AG04450 (cell line): ENCODE data around the gene VASH2. TPM values are rescaled to one million over a fixed set of nuclear protein-coding genes. Genes with fewer than 3 reads are reported as not detected.
A peak's percentile ranks its signal among the peaks of the same experiment; 100 is the strongest.

ENCODE experiments used
- CTCF ChIA-PET: fragments of 300-600, 350-600 bp; formaldehyde crosslinking; extraction: SDS; loops from one replicate; lab custom pipeline; 2022; ENCODE audit warnings: antibody characterized with exemption, inconsistent platforms; lab: Charles Lee
- POLR2A ChIA-PET: fragments of 350-600 bp; formaldehyde crosslinking; extraction: SDS; loops from one replicate; lab custom pipeline; 2021; ENCODE audit warnings: antibody characterized with exemption, inconsistent platforms; lab: Yijun Ruan, JAX
- DNase-seq: peaks from one replicate; pipeline ENCODE4 v3.0.0-alpha.2; 2011; ENCODE audit warnings: low read depth, low spot score
- H3K27ac ChIP-seq: one replicate; pipeline ENCODE4 v1.5.1; 2012; ENCODE audit warnings: low read depth, low read length, control low read depth
- H3K27me3 ChIP-seq: one replicate; pipeline ENCODE4 v1.6.0; 2012; ENCODE audit warnings: low read length; ENCODE audit not compliant: control insufficient read depth, insufficient read depth
- H3K4me3 ChIP-seq: 2 replicates; pipeline ENCODE4 v1.5.1; 2011; ENCODE audit warnings: mild to moderate bottlenecking, low read depth, low read length, control low read depth
- H3K9me3 ChIP-seq: 2 replicates; pipeline ENCODE4 v1.5.1; 2012; ENCODE audit warnings: low read length; ENCODE audit not compliant: control insufficient read depth, insufficient read depth
- polyA plus RNA-seq: library from polyadenylated mRNA; depleted of rRNA; stranded (reverse); fragments of >200 nt; gene quantifications from 2 replicates; pipeline ENCODE4 v1.2.3, GENCODE V29; 2011
- TF ChIP-seq, protein P1 (sequence below): IDR thresholded peaks from 2 replicates; pipeline ENCODE4 v1.5.1; 2011; ENCODE audit warnings: low read depth, low read length, control low read depth, inconsistent platforms

The VASH2 gene
- polyA plus RNA-seq, 1 experiment, result 4.2 TPM

- CTCF ChIA-PET, result interaction anchor here (1.5 to 5.0 kb wide), 3 partner anchors 8 to 254 kb away, joined by 3 to 35 read pairs (median 5); no protein-coding TSS in a partner anchor
- POLR2A ChIA-PET, result no interaction called here
- TF ChIP-seq, protein P1, sequence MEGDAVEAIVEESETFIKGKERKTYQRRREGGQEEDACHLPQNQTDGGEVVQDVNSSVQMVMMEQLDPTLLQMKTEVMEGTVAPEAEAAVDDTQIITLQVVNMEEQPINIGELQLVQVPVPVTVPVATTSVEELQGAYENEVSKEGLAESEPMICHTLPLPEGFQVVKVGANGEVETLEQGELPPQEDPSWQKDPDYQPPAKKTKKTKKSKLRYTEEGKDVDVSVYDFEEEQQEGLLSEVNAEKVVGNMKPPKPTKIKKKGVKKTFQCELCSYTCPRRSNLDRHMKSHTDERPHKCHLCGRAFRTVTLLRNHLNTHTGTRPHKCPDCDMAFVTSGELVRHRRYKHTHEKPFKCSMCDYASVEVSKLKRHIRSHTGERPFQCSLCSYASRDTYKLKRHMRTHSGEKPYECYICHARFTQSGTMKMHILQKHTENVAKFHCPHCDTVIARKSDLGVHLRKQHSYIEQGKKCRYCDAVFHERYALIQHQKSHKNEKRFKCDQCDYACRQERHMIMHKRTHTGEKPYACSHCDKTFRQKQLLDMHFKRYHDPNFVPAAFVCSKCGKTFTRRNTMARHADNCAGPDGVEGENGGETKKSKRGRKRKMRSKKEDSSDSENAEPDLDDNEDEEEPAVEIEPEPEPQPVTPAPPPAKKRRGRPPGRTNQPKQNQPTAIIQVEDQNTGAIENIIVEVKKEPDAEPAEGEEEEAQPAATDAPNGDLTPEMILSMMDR, result no peak
- H3K9me3 ChIP-seq, result no peaks in the 10 kb centered on the region
- no peak overlapping the region for H3K4me3 ChIP-seq
- no peaks in the 10 kb centered on the region for H3K27me3 ChIP-seq
- H3K27ac ChIP-seq, result no peak overlapping the region
- DNase-seq, result no peak
Measured at GRCh38 chr1:213003256-213003655, 52.9 kb downstream of the VASH2 start.

DNA sequence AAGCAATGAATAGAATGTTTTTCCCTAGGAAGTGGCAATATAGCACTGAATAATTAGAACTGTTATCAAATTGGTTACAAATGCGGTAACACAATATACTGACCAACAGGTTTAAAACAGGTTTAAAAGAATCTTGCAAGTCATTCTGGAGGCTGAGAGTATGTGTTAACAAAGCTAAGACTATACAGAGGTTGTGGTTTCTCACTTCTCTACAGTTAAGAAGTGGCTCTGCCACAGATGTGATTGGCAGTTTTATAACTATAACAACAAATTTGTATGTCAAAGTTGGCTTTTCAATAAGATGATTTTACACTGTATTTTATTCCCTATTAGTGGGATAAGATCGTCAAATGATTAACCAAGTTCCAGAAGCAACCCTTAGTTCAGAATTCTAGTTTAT, 58.2 kb downstream of the VASH2 start:
- Histone ChIP-seq H3K27ac (no peak overlapping the region), H3K9me3 (no peaks in the 10 kb centered on the region), H3K4me3 (no peak overlapping the region), H3K27me3 (no peaks in the 10 kb centered on the region)
- CTCF ChIA-PET, result no interaction called here
- DNase-seq, result no peak
- TF ChIP-seq, protein P1, result no peak
- POLR2A ChIA-PET, result no interaction called here

GRCh38 chr1:213014642-213015041, 64.3 kb downstream of the VASH2 start:
- ChIA-PET CTCF (interaction anchor here (0.6 kb wide), 1 partner anchor 20 kb away, joined by 4 read pairs; no protein-coding TSS in a partner anchor), POLR2A (interaction anchor here (1.4 kb wide), 1 partner anchor 223 kb away, joined by 3 read pairs; the partner anchor contains the start of genes NSL1 and TATDN3)
- Histone ChIP-seq H3K27ac (peak overlapping the region; percentile 69), H3K4me3 (peak overlapping the region; percentile 90), H3K9me3 (no peaks in the 10 kb centered on the region; the same call in 1 of the 2 replicates), H3K27me3 (no peaks in the 10 kb centered on the region)
- no peak for DNase-seq
- TF ChIP-seq, protein P1, result no peak

- H3K27ac ChIP-seq, result peak within 1 kb of the TSS; percentile 78
- peaks cover under 1% of the 10 kb centered on the region for H3K27me3 ChIP-seq
- peak; percentile 94 for DNase-seq
- ChIA-PET POLR2A (interaction anchor here (0.7 to 1.4 kb wide), 3 partner anchors 224 to 560 kb away, joined by 3 read pairs; partner anchors contain the start of genes NSL1 and TATDN3), CTCF (no interaction called here)
- no peaks in the 10 kb centered on the region; the same call in 1 of the 2 replicates for H3K9me3 ChIP-seq
- TF ChIP-seq, protein P1, result no peak
- H3K4me3 ChIP-seq, result peak within 1 kb of the TSS; percentile 90
Measured at GRCh38 chr1:213015099-213016050, 65.0 kb downstream of the VASH2 start, which contains the start of gene ANGEL2. ANGEL2 (minus strand) TSS chr1:213015867; CDS start chr1:213015671, 196 bp downstream.
